Parathyroid adenoma (tissue), 2 donors: Measurements from ENCODE around the gene PXDN.
"Not testable (repeated sequence)": the region's sequence is repeated elsewhere in the genome, so short reads cannot be mapped to it uniquely, and the experiment has no call there.

Experiments
- H2AFZ ChIP-seq: fragments of 300-600 bp; sonication (generic); one replicate; pipeline ENCODE4 v1.7.0; 2017; ENCODE audit warnings: antibody characterized with exemption, mild to moderate bottlenecking
- H3K27ac ChIP-seq: fragments of 300-600 bp; sonication (generic); one replicate; pipeline ENCODE4 v1.7.0; 2017
- H3K27me3 ChIP-seq: fragments of 300-600 bp; sonication (generic); one replicate; pipeline ENCODE4 v1.7.0; 2017; ENCODE audit warnings: low read length; ENCODE audit not compliant: control insufficient read depth, insufficient read depth
- H3K36me3 ChIP-seq: fragments of 300-600 bp; sonication (generic); one replicate; pipeline ENCODE4 v1.7.0; 2017; ENCODE audit warnings: low read length; ENCODE audit not compliant: control insufficient read depth, insufficient read depth
- H3K4me1 ChIP-seq: fragments of 300-600 bp; sonication (generic); one replicate; pipeline ENCODE4 v1.7.0; 2017; ENCODE audit warnings: control low read depth
- H3K4me2 ChIP-seq: fragments of 300-600 bp; sonication (generic); one replicate; pipeline ENCODE4 v1.7.0; 2017; ENCODE audit warnings: low read length
- H3K4me3 ChIP-seq: fragments of 300-600 bp; sonication (generic); one replicate; pipeline ENCODE4 v1.7.0; 2017; ENCODE audit warnings: low read depth, low read length
- H3K79me2 ChIP-seq: fragments of 300-600 bp; sonication (generic); one replicate; pipeline ENCODE4 v1.7.0; 2017; ENCODE audit warnings: control low read depth
- H3K9ac ChIP-seq: fragments of 300-600 bp; sonication (generic); one replicate; pipeline ENCODE4 v1.7.0; 2017; ENCODE audit warnings: mild to moderate bottlenecking
- H3K9me3 ChIP-seq: fragments of 300-600 bp; sonication (generic); one replicate; pipeline ENCODE4 v1.7.0; 2017; ENCODE audit warnings: low read length; ENCODE audit not compliant: control insufficient read depth
- CTCF ChIP-seq: fragments of 300-600 bp; sonication (generic); IDR thresholded peaks from one replicate; pipeline ENCODE4 v1.7.0; 2017; ENCODE audit warnings: antibody characterized with exemption, mild to moderate bottlenecking
- donor health status: primary hyperparathyroidism.

The PXDN gene

GRCh38 chr2:1709946-1710560 lies 34.3 kb downstream of the PXDN start:
- Histone ChIP-seq H3K27me3 (no peaks in the 10 kb centered on the region), H3K4me2 (no peak overlapping the region), H3K4me1 (no peaks in the 10 kb centered on the region), H3K36me3 (no peaks in the 10 kb centered on the region), H3K79me2 (no peaks in the 10 kb centered on the region), H3K9ac (no peak overlapping the region), H3K4me3 (no peak overlapping the region), H2AFZ (no peak overlapping the region), H3K27ac (no peak overlapping the region), H3K9me3 (no peaks in the 10 kb centered on the region)
- TF ChIP-seq CTCF, result no peak

GRCh38 chr2:1709335-1709605 lies 35.0 kb downstream of the PXDN start:
- no peak overlapping the region for H3K27ac ChIP-seq
- H3K4me1 ChIP-seq, result no peaks in the 10 kb centered on the region
- H3K79me2 ChIP-seq, result no peaks in the 10 kb centered on the region
- no peak overlapping the region for H3K9ac ChIP-seq
- TF ChIP-seq CTCF, result no peak
- H2AFZ ChIP-seq, result no peak overlapping the region
- H3K36me3 ChIP-seq, result no peaks in the 10 kb centered on the region
- no peak overlapping the region for H3K4me2 ChIP-seq
- no peak overlapping the region for H3K4me3 ChIP-seq
- H3K27me3 ChIP-seq, result no peaks in the 10 kb centered on the region
- H3K9me3 ChIP-seq, result no peaks in the 10 kb centered on the region

GRCh38 chr2:1708476-1709334 lies 35.6 kb downstream of the PXDN start:
- Histone ChIP-seq H3K36me3 (no peaks in the 10 kb centered on the region), H3K27me3 (no peaks in the 10 kb centered on the region), H3K9ac (no peak overlapping the region), H3K4me3 (no peak overlapping the region), H3K4me1 (no peaks in the 10 kb centered on the region), H3K27ac (no peak overlapping the region), H3K4me2 (no peak overlapping the region), H3K9me3 (no peaks in the 10 kb centered on the region), H2AFZ (no peak overlapping the region), H3K79me2 (no peaks in the 10 kb centered on the region)
- TF ChIP-seq CTCF, result no peak

GRCh38 chr2:1707771-1708418 lies 36.4 kb downstream of the PXDN start:
- Histone ChIP-seq H3K4me1 (no peaks in the 10 kb centered on the region), H3K27me3 (no peaks in the 10 kb centered on the region), H3K4me3 (peak overlapping the region; percentile 22), H3K79me2 (no peaks in the 10 kb centered on the region), H3K36me3 (no peaks in the 10 kb centered on the region), H2AFZ (no peak overlapping the region), H3K27ac (no peak overlapping the region), H3K9me3 (no peaks in the 10 kb centered on the region), H3K4me2 (no peak overlapping the region), H3K9ac (no peak overlapping the region)
- TF ChIP-seq CTCF, result no peak

- H3K27me3 ChIP-seq, H3K4me1 ChIP-seq, H3K9me3 ChIP-seq, H3K9ac ChIP-seq, H3K79me2 ChIP-seq, H3K36me3 ChIP-seq, H3K4me3 ChIP-seq, H3K4me2 ChIP-seq, H2AFZ ChIP-seq, H3K27ac ChIP-seq: not testable (repeated sequence)
These were observed 38.0 kb downstream of the PXDN start for GRCh38 chr2:1706089-1706841.
